C4-2B (cell line): ENCODE results near the gene UBAP1.

Source experiments
- CTCF ChIP-seq: fragments of 450-650 bp; conservative IDR thresholded peaks from 2 replicates; pipeline ENCODE4 v1.5.1; 2017; ENCODE audit warnings: mild to moderate bottlenecking
- ZFX ChIP-seq: fragments of 450-650 bp; IDR thresholded peaks from 2 replicates; pipeline ENCODE4 v1.6.1; 2017

- TF ChIP-seq CTCF (no peak), ZFX (no peak)
These were observed 88.8 kb downstream of the UBAP1 start for GRCh38 chr9:34267660-34268059.
